ENCODE measurements around the gene GLRA2.

The GLRA2 gene

DNA sequence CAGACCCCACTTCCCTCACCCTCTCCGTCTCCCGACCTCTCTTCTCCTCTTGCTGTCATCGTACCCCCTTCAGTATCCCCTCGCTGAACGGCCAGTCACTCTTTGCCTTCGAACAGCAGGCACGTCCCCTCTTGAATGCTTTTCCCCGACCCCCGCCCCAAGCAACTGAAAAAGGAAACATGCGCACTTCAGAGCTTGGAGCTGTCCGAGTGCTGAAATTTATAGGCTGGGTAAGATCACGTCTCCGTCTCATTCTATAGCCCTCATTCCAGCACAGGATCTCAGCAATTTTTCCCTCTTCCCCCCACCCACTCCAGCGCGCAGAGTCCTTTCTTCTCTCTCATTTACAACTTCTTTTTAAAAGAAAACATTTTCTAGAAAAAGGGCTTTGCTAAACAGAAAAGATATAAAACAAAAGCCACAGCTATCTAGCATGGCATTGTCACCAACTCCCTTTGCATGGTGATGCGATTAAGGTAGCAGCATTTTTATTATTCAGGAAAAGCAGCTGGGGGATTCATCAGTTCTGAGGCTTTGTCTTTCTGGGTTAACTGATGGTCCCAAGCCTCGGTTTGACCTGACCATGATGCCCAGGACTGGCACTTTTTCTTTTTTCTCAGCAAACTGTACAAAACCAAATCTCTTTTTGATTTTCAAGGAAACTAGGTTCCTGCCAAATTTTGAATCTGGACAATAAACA, at the start of gene GLRA2:
Gene GLRA2, plus strand, starts transcription at position 247 of the 700 bp plus-strand sequence. CDS start 522 bp downstream, outside the sequence.
- DNase-seq, result no peak

DNA sequence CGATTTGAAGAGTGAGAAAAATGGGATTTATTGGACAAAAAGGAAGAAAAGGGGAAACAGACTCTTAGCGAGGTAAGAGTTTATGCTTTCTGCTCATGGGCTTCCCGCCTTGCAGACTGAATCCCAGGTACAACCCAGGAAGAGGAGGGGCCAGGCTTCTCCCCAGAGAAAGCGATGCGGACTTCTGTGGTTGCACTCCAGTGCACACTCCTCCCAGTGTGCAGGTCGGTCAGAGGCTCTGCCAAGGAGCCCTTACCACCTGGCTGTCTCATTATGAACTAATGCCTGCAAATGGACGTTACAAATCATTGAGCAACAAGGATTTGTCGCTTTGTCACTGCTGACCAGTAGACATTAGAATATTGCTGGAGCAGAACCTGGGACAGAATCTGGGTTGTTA, 39.9 kb upstream of the GLRA2 start:
- DNase-seq, result no peak

DNA sequence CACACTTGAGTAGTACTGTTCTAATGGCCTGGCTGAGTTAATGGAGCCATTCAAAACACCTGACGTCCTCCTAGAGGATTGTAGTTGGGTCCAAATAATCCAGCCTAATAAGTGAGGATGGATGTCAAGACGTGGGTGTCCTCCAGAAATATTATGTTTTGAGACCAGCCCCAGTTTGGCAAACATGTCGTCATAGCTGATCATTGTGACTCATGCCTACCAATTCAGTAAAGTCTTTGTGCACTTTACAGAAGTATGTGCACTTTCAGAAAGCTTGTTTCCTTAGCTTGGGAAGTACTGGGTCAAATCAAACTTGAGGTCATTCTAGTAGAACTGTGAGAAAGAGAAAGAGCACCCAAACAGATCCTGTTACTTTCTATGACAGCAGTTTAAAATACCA, 37.6 kb upstream of the GLRA2 start:
- no peak for DNase-seq

DNA sequence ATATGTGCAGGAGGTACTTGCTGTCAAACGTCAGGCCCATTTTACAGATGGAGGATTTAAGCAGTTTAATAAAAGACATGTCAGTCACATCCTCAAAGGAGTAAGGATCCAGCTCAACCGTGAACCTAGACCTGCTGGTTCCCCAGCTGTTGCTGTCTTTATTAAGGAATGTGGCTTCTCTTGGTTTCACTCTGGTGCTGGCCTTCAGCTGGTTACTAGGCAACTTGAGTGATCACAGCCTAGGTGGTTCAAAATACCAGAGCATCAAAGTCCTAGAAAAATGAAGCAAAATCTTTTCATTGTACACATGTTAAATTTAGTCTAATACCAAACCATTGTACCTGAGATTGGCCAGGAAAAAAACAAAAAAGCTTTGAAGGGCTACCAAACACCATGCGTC, 32.7 kb upstream of the GLRA2 start:
- DNase-seq, result no peak

DNA sequence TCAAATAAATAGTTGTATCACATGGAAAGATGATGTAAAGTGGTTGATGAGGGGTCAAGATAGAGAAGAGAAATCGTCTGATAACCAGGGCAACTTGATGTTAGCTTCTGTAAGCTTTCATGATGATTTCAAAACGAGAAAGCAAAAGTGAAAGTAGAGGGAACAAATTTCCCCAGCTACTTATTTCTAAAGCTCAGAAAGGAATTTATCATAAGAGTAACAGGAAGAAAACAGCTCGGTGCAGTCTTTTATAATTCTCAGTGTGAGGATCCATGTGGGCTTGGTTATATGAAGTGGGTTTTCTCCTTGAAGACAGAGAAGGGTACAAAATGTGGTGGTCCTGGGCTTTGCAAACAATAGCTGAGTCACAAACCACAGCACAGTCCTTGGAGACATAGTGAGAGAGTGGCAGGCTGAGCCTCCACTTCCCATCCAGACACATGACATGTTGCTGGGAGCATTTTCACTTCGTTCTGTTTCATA, 32.1 kb upstream of the GLRA2 start:
- DNase-seq, result no peak

DNA sequence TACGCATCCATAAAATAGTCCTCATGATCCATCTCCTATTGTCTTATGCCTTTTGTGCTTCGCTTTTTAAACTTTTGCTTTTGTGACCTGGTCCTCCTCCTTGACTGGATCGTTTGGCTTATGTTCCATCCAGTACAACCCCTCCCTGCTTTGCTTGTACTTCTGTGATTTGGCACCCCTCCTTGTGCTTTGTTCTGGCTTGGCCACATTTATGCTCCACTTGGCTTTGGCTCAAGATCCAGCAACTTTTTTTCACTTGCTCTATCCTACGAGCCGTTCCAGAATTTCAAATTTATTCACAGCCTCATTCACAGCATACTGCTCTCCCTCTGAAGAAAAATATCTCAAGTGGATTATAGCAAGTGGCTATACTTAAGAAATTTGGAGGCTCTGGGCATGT, 28.0 kb upstream of the GLRA2 start:
- DNase-seq, result no peak

DNA sequence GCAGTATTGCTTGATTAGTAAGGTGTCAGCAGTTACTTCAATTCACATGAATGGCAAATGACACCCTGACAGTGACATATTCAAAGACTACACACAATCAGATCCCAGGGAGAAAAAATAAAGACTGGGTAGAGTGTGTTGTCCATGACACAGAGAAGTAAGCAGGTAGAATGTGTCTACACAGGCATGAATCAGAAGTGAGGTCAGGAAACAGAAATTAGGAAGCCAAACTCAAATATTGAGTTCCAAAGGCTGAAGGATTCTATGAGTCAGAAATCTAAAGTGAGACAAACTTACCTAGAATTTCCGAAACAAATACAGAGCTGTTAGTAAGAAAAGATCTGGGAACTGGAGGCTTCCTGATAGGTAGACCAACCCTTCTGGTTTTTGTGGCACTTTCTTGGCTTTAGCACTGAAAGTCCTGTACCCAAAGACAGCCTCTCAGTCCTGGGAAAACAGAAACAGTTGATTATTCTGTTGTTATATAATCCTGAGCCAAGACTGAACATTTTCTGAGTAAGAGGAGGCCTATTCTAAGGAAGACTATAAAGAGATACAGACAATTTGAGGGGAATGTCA, 24.3 kb upstream of the GLRA2 start:
- DNase-seq, result no peak

DNA sequence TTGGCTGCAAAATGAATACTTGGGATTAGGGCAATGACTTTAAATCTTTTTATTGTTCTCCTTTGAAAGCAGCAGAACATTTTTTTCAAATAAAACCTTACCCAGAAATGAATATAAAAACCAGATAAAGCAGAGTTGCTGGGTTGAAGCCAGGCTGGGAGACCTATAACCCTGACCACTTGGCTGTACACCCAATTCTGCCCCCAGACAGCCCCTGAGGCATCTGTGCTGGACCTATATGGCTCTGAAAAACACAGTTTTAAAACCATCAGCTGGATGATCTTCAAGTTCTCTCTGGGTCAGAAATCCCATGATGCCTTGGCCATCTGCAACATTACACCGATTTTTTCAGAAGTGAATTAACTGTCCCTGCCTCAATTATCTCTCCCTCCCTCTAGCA, 23.7 kb upstream of the GLRA2 start:
- no peak for DNase-seq

- no peak for DNase-seq
Measured at GRCh38 chrX:14506866-14507265, 22.5 kb upstream of the GLRA2 start.

DNA sequence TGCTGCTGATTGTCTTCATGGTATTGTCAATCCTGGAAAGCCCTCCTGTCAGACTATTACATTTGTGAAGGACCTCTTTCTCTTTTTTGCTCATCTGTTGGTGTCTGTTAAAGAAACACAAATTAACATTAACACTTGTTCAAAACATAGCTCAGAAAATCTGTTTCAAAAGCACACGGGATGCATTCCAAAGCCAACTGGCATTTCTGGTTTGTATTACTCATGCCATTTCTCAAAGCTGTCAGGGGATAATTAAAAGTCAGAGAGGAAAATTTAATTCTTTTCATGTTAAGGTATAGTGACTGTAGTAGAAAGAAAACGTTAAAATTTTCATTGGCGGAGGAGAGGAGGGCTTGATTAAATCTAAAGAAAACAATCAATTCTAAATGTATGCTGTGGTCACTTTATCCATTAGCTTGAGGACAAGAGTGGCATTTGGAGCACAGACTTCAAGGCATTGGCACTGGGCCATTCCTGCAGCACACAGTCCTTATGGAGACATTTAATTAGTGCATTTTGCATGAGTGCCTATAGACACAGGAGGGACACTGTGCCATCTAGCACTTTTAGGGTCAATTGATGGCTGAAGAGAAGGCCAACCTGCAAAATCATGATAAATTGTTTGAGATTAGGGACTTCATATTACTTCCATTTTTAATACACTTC, 21.2 kb upstream of the GLRA2 start:
- DNase-seq, result no peak

- no peak for DNase-seq
Measured at GRCh38 chrX:14509325-14510057, 19.8 kb upstream of the GLRA2 start.

- peak; percentile 57 for DNase-seq
Measured at GRCh38 chrX:14528629-14529289, 577 bp upstream of the GLRA2 start.

- DNase-seq, result no peak
Measured at GRCh38 chrX:14533867-14534266, 4.5 kb downstream of the GLRA2 start.

- peak; percentile 33 for DNase-seq
Measured at GRCh38 chrX:14546190-14546589, 16.9 kb downstream of the GLRA2 start.

GRCh38 chrX:14554131-14554715, 24.9 kb downstream of the GLRA2 start:
- no peak for DNase-seq

- no peak for DNase-seq
Measured at GRCh38 chrX:14564058-14564457, 34.7 kb downstream of the GLRA2 start.

DNA sequence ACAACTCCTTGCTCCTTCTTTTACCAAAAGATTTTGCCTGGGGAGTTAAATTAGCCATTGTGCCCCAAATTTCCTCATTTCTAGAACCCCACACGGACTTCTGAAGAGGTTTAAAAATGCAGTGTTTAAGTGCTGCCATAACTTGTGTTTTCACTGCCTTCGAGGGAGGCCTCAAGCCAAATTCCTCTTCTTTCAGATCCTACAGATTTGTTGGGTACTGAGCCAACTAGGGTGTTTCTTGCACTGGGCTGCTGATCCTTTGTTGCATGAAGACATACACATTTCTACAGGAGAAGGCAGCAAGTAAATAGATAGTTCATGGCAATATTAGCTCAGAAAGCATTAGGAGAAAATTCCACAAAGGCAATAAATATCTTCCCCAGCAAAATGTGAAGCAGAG, 43.8 kb downstream of the GLRA2 start:
- DNase-seq, result no peak

- DNase-seq, result no peak
Measured at GRCh38 chrX:14581081-14581480, 51.7 kb downstream of the GLRA2 start.

DNA sequence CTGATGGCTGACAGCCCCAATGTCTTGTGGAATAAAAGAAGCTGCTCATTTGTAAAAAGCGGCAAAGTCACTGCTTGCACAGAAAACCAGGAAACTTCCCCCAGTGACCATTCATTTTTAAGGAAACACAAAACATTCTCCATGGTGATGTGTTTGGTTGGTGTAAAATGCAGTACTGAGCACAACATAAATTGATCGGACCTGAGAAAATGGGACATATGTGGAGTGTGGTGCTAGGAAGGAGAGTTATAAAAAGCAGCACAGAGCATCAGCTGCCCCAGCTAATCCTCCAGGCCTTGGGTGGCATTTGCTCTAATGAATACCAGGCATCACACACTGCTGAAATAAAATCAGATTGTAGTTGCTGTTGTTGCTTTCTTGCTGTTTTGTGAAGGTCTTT, 55.2 kb downstream of the GLRA2 start:
- no peak for DNase-seq

GRCh38 chrX:14590216-14590615, 60.9 kb downstream of the GLRA2 start:
- DNase-seq, result no peak

DNA sequence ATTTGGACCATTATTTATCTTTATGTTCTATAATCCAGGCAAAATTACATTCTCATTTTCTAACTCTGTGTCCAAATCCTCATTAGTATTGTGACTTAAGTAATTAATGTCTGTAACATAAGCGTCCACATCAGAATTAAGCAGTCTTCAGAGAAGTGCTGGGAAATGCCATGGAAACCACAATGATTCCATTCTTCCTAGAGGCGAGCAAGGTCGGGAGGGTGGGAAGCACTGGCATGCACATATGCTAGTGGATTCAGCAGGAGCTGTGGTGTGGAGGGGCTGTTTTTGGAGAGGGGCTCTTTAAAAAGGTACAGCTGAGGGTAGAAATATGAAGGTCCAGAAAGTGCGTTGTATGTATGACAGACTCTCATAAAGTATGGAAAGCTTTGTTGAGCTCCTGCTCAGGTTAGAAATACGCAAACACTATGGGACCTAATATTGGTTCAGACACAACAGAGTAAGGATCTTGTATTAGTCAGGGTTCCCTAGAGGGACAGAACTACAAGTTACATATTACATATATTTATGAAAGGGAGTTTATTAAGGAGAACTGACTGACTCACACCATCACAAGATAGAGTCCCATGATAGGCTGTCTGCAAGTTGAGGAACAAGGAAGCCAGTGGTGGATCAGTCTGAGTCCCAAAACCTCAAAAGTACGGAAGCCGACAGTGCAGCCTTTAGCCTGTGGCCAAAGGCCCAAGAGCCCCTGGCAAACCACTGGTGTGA, 61.5 kb downstream of the GLRA2 start:
- no peak for DNase-seq

DNA sequence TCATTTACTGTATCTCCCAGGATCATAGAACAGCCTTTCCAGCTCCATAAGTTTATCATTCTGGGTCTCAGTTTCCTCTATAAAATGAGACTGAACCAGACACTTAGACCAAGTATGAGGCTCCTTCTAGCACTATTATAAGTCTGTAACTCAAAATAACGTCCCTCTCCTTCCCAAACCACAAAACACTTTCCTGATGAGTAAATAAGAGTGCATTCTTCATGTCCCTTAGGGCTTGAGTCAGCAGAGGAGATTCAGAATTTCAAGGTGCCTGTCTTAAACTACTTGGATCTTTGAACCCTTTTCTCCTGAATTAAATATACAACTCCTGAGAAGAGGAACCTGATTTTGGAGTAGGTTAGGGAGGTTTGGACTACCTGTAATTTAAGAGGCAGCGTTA, 62.6 kb downstream of the GLRA2 start:
- DNase-seq, result no peak

Data from NCI-H69 (cell line).